Left cardiac atrium (tissue), 4 donors: ENCODE measurements around the gene CYP27B1. TPM values are rescaled to one million over a fixed set of nuclear protein-coding genes. Genes with fewer than 3 reads are reported as not detected.
A peak's percentile ranks its signal among the peaks of the same experiment; 100 is the strongest.

Experiments used
- ATAC-seq, 2 donors: fragments of 200-7000 bp; cut with Tn5 transposase; one replicate each; pipeline ENCODE4 v1.9.1; 2020; ENCODE audit warnings: mild to moderate bottlenecking in 2 of 2, moderate library complexity in 2 of 2
- DNase-seq: peaks from one replicate; pipeline ENCODE4 v3.0.0-alpha.2; 2020
- intact Hi-C, 2 donors: fragments of 100-400 bp; cut with DNase I; formaldehyde crosslinking; loops; one replicate each; pipeline versions ENCODE4 v1.14.1 to v1.15.1; 2022 to 2023
- total RNA-seq, 2 donors: library from RNA; stranded (reverse); fragmentation: NEBNext Ultra II Directional; extraction: Animal tissue kit (Norgen Biotek cat#: 25700); gene quantifications; one replicate each; pipeline ENCODE4 v1.2.1, GENCODE V29; 2021
- donor health status: DM: no; HTN: yes; CAD: no.
- donor health status: DM: no; HTN: yes; CAD: no; lungs with severe emphysema.
- donor health status: DM: yes; HTN: yes; CAD: no.
- donor health status: Dilated cardiomyopathy.

The CYP27B1 gene
- total RNA-seq, 2 donors from 2014 or later = 0.44 to 1.5 TPM

DNA sequence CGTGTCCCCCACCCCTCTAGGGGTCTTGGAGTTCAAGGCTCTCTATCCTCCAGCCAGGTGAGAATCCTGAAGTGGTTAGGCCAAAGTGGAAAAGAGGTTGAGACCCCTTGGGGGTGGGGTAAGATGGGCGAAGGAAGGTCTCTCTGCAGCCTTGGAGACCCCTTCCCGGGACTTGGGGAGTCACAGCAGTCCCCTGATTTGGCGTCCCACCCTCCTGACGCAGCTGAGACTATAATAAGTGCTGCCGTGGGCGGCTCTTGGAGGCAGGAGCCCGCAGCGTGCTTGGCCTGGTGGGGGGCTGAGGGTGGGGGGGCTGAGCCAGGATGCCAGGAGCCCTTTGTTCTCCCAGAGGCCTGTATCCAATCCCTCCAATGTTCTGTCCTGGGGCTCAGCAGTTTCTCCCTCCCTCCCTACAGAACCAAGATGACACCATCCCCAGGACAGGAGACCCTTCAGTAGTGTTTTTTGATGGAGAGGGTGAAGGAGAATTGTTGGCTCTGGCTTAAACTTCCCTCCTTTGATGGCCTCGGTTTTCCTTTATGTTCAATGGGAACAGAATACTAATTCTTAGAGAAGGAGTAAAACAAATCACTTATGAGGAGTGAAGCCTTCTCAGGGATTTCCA lies 26.9 kb downstream of the CYP27B1 start:
- ATAC-seq (no peak), DNase-seq (no peak)
- intact Hi-C loops = no loop called here

DNA sequence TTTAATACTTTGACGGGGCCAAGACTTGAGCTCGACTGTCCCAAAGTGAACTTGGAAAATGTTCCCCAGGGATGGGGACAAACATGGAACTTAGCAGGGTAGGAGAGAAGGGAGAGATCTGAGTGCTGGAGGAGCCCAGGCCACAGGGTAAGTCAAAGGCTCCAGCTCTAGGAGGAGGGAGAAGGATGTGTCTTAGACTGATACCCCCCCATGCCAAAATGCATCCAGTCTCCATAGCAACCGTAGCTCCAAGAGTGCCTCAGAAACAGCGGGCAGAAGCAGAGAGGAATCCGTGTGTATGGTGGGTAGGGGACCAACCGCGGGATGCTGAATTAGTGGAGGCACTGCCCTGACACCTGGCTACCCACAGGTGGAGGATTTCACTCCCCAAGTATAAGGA lies 27.5 kb downstream of the CYP27B1 start:
- intact Hi-C loops = no loop called here
- ATAC-seq (no peak), DNase-seq (no peak)

DNA sequence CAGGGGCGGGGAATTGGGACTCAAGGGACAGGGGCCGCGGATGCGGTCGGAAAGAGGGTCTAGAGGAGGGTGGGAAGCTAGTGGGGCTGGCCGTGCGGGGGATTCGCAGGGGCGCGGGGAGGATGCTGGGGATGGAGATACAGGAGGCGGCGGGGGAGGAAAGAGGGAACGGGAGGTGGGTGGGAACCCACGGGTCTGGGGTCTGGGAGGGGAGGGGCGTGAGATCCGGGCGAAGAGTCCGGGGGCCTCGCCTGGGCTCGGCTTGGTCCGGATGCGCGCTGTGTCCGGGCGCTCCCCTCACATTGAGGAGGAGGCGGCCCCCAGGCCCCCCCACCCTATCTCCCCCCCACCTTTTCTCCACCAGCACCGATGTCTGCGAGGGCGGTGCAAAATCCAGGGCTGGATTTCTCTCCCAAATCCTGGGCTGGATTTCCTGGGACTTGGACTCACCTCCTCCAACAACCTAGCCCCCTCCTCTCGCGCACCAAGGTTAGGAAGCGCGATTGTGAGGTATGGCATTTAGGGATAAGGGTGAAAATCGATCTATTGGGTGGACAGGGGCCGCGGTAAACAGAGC lies 28.1 kb downstream of the CYP27B1 start, which contains the start of gene AGAP2:
TSS of gene AGAP2 (minus strand) at position 82 of the 577 bp plus-strand sequence. CDS start 496 bp downstream, outside the sequence.
- no peak for DNase-seq

DNA sequence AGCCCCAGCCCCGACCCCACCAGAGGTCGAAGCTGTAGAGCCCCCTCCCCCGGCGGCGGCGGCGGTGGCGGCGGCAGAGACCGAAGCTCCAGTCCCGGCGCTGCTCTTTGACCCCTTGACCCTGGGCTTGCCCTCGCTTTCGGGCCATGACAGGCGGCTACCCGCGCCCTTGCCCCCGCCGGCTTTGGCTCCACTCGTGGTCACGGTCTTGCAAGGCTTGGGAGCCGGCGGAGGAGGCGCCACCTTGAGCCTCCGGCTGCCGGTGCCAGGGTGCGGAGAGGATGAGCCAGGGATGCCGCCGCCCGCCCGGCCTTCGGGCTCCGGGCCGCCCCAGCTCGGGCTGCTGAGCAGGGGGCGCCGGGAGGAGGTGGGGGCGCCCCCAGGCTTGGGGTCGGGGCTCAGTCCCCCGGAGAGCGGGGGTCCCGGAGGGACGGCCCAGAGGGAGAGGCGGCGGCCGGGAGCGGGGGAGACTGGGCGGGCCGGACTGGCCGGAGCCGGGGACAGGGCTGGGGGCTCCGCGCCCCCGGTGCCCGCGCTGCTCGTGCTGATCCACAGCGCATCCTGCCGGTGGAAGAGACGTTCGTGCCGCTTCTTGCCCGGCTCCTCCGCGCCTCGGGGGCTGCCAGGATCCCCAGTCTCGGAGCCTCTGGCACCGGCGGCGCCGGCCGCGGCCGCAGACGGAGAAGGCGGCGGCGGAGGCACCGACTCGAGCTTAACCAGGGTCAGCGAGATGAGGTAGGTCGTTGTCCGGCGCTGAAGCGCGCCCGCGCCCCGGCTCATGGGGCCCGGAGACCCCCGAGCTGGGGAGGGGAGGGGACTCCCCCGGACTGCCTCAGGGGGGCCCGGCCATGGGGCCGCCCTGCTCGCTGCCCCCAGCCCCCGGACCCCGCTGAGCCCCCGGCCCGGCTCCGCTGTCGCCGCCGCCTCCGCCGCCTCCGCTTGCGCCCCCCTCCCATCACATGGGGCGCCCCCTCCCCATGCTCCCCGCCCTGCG lies 29.1 kb downstream of the CYP27B1 start:
- intact Hi-C loops = no loop called here
- DNase-seq (no peak), ATAC-seq (peak; percentile 6 to 11)

More for the DNA sequence above, 28.1 kb downstream of the CYP27B1 start, which contains the start of gene AGAP2:
- no peak for ATAC-seq
- intact Hi-C loops = no loop called here

DNA sequence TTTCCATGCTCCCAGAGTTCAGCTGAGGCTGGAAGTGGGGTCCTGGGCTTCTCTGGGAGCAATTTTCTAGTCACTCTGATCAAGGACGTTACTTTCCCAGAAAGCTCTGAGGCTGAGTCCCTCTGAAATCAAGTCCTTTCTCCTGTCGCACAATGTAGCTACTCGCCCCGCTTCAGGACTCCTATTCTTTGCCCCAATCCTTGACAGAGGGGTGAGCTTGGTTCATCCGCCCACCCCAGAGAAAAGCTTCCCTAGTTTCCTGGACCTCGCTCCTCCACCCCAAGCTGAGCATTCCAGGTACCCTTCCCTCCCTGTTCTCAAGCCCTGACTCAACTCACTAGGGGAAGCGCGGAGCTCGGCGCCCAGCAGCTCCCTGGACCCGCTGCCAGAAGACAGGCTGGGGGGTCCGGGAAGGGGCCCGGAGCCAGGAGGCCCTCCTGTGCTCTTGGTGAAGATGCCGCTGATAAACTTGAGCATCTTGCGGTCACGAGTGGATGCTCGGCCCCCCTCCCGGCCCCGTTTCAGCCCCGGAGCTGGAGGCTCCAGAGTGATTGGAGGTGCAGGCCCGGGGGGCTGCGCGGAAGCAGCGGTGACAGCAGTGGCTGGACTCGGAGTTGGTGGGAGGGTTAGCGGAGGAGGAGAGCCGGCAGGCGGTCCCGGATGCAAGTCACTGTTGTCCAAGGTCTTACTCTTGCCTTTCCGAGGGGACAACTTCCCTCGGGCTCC lies 30.0 kb downstream of the CYP27B1 start:
- intact Hi-C loops = no loop called here
- ATAC-seq = no peak
- no peak for DNase-seq

DNA sequence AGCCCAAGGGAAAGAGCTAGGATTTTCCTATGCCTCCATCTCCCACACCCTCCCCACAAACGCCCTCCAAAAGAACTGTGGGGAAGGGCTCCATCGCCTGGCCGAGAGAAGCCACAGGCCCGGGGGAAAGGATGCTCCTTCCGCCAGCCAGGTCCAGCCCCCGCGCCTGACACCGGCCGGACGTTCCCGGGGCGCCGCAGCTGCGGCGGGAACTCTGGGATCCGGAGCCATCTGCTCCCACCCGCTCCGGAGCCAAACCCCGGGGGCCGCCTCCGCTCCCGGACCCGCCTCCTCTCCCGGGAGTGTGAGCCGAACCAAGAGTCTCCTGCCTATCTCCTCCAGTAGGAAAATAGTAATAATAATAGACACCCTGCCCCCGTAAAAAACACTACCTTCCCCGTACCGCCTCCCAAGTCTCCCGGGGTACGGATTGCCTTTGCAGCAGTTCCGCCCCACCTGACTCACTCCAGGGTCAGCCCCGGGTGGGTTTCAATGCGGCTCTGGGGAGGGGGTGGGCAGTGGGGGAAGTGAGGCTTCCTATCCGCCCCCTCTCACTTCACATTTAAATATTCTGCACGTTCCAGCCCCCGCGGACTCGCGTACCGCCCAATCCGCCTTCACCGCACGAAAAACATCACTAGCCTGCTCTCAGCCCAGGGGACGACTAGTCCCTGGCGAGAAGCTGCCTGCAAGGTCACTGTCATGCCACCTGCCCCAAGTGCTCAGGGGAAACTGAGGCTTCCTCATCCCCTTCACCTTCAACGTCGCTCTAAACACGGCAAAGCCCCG lies 30.7 kb downstream of the CYP27B1 start:
- intact Hi-C loops = no loop called here
- DNase-seq = peak; percentile 40
- ATAC-seq = peak; percentile 26 to 40

DNA sequence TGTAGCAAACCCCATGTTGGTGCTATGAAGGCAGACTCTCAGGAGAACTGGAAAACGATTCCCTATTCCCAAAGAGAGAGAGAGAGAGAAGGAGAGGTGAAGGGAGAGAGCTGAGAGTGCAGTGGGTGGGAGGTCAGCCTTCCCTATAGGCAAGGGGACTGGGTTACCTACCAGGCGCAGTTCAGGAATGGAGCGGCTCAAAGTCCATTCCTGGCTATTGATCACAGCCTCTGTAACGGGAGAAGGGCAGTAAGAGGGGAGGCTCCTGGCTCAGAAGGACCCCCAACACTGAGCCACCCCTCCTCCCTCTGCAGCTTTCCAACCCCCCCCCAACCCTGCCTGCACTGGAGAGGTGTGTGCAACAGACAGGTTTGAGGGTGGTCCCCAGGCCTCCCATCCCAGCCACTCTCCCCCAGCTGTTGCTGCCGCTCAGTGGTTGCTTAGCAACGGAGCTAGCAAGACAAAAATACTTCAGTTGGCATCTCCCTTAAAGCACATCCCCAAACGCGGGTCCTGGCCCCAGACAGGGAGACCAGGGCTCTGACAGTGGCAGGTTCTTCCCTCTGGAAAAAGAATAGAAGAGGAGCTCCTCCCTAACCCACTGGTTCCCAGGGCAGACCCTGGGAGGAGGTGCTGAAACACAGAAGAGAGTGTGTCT lies 31.6 kb downstream of the CYP27B1 start:
- DNase-seq = no peak
- no peak for ATAC-seq
- intact Hi-C loops = no loop called here

DNA sequence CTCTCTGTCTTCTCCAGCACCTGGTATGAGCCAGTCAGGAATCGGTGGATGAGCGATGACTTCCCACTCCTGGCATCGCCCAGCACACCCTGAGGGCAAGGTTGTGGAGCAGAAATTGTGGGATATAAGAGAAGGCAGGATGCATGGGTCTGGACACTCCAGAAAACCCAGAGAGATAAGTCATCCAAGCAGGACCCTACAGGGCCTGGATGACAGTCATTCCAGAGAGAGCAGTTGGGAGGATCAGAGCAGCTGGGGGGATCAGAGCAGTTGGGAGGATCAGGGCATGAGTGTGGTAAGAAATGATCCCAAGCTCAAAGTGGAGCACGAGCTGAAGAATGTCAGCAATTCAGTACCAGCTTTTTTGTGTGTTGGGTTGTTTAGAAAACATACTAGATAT lies 32.3 kb downstream of the CYP27B1 start:
- DNase-seq = no peak
- intact Hi-C loops = no loop called here
- ATAC-seq = no peak

DNA sequence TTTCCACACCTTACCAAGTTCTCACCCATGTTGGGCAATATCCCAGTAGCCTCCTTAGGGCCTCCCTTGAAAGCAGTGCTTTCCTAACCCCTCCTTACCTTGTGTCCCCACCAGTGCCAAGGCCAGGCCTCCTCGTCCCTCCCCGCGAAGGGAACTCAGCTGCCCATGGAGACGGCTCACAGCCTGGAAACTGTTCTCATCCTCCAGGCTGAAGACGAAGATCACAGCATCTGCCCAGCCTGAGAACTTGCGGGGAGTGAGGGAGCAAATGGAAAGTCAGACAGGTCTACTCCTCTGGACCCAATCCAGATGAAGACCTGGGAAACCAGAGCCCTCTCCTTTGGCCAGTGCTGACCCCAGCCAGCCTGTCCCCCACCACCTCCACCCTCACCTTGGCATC lies 33.0 kb downstream of the CYP27B1 start:
- intact Hi-C loops = no loop called here
- DNase-seq (no peak), ATAC-seq (no peak)

DNA sequence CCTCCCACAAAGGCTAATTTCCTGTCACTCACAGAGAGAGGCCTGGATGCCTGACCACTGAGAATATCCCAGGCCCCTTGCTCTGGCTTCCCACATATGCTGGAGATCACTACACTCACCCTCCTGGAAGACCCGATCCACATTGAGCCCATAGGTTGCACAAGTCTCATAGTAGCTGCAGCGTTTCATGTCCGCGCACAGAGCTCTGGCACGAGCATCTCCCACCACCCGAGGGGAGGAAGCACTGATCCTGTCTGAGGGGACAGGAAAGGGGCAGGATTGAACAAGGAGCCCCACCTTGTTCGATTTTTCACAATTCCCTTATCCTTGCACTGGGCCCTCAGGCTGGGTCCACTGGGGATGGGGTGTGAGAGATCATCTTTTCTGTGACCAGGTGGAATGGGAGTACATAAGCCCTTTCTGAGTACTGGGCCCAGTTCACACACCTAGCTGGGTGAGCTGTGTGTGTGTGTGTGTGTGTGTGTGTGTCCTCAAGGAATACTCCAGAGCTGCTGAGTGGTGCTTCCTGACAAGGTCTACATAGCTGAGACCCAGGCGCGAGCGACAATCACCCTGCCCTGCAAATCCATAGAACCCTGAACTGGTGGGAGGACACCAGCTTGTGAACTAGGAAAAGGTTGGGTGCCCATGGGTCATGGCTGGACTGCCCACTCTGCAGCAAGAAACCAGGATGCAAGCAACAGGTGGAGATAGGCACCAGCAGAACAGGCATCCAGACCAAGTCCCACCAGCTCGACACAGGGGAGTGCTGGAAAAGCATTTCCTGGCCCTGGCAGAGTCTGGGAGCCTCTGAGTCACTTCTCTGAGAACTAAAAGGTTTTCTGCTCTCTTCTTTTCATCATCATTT lies 33.9 kb downstream of the CYP27B1 start:
- no peak for ATAC-seq

DNA sequence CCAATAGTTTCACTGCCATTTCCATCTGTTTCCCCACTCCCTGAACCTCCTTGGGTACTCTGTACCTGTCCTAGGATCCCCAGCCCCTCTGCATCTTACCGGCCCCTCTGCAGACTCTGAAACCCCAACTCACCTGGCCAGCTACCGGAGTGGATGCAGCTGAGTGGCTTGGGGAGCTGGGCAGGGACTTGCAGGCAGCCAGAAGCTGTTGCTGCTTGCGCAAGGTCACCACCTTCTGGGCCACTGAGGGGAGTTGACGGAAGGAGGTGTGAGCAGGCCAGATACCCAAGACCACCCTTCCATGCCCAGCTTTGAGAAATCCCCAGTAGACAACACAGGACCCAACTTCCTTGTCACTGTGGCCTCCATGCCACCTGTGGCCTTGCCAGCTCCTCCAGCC lies 34.6 kb downstream of the CYP27B1 start:
- DNase-seq (no peak), ATAC-seq (no peak)
- intact Hi-C loops = no loop called here

More for the DNA sequence above, 33.9 kb downstream of the CYP27B1 start:
- intact Hi-C loops = no loop called here
- no peak for DNase-seq

DNA sequence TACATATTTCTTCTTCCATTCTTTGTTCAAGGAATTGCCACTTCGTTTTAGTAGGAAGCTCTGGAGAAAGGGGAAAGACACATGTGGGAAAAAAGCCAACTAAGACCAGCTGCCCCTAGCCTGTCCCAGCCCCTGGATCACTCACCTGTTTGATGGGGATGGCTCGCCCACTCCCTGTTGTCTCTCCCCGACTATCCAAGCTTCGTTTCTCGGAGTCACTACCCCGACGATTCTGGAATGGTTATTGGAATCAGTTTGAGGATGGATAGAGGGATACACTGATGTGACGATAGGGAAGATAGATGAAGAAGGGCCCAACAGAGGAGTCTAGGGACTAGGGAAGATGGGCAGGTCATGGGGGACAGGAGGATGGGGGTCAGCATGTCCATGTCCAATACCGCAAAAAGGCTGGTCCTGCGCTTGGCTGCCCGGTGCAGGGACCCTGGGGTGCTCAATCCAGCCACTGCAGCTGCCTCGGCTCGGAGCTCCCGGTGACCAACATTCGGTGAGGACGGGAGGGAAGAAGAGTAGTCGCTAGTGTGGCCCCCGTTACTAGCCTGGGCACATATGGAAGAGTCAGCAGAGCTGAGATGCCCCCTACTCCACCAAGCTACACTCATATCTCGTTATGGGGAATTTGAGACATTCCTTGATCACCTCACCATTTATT lies 35.3 kb downstream of the CYP27B1 start:
- DNase-seq (no peak), ATAC-seq (no peak)
- intact Hi-C loops = no loop called here

DNA sequence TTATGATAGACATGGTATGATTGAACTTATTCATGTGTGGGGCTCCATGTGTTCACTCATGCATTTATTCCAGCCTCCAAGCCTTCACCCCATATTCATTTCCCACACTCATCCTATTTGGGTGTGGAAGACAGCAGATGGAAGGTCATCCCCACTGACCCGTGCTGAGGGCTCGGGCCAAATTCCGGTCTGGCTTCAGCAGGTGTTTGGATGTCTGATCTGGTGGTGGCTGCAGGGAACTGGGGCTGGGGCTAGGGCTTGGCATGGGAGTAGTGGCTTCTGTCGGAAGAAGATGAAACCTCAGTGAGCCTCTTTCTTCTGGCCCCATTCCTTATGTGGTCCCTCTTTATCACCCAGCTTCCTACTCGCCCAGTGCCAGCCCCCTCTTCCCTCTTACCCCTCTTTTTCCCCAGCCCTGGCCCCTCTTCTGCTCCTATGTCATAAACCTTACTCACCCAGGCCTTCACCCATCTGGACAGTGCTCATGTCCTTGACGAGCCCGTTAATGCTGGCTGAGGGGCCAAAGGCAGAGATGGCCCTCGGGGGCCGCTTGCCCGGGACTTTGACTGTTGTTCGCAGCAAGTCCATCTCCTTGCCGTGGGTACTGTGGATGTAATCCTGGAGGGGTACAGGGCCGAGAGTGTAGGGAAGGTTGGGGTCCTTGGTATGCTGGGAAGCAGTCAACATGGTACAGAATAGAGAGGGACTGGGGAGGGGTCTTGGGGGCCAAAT lies 36.4 kb downstream of the CYP27B1 start:
- intact Hi-C loops = no loop called here
- DNase-seq = no peak
- ATAC-seq = no peak

DNA sequence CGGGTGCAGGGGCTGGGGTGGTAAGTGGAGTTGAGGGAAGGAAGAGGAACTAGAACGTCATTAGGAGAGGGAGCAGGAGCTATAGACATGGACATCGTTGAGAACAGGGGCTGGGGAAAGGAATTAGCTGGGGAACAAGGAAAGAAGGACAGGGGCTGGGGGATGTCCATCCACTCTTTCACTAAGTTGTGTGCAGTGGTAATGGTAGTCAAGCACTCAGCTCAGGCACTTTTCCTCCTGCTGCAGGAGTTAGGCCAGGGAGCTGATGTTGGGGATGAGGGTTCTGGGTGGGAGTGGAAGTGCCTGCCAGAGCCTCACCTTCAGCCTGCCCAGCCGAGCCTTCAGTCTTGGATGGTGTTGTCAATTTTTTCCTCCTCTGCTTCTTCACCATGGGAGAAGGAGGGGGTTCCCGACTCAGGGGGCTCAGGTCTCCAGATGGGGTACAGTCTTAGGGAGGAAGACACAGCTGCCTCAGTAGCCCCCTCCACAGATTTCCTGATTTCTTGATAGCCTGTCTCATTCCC lies 37.5 kb downstream of the CYP27B1 start:
- ATAC-seq = no peak
- intact Hi-C loops = no loop called here
- DNase-seq = no peak

DNA sequence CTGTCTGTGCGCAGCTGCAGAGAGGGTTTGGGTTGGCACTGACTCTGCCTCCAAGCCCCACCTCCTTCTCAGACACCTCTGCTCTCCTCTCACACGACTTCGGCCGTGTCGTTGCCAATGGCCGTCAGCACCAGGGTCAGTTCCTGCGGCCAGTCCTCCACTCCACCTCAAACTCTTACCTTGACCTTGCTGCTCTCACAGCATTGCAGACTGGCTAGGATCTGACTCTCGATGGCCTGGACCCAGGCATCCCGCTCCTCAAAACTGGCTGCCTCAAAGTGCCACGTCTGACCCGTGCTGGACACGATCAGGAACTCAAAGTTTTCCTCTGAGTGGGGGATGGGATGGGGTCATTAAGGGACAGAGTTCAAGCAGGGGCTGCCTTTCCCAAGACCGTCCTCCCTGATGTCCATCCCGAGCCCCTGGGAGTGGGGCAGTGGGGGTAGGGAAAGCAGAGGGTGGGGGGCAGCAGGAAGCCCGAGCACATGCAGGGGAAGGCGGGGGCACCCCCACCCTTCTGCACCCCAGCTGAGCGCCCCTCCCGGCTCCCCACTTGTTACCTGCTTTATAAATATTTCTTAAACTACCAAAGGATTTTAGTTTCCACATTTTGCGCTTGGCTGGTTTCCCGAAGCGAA lies 39.0 kb downstream of the CYP27B1 start:
- no peak for DNase-seq
- ATAC-seq = peak in 1 of 2 donors; percentile 2
- intact Hi-C loops = no loop called here
